Activated CD8-positive, alpha-beta T cell treated with anti-CD3 and anti-CD28 coated beads for 36 hours (primary cell): ENCODE measurements around the gene C6orf132. TPM values are rescaled to one million over a fixed set of nuclear protein-coding genes. Genes with fewer than 3 reads are reported as not detected.

Source experiments
- ATAC-seq: fragments of 200-7000 bp; cut with Tn5 transposase; one replicate; pipeline ENCODE4 v1.10.0; 2021; ENCODE audit warnings: mild to moderate bottlenecking, moderate library complexity
- CTCF ChIA-PET: fragments of 350-600 bp; sonication (Branson Sonifier 250); formaldehyde crosslinking; loops from one replicate; lab custom pipeline; 2021; ENCODE audit warnings: antibody characterized with exemption; lab: Charles Lee
- POLR2A ChIA-PET: fragments of 350-600 bp; sonication (Branson Sonifier 250); formaldehyde crosslinking; loops from one replicate; lab custom pipeline; 2021; ENCODE audit warnings: antibody characterized with exemption; lab: Charles Lee
- DNase-seq: peaks from one replicate; pipeline ENCODE4 v3.0.0-alpha.2; 2020
- H3K27ac Mint-ChIP-seq: one replicate; pipeline ENCODE4 v1.8.0; 2021; ENCODE audit warnings: mild to moderate bottlenecking, mixed read lengths
- H3K27me3 Mint-ChIP-seq: one replicate; pipeline ENCODE4 v1.8.0; 2021; ENCODE audit warnings: mixed read lengths
- H3K36me3 Mint-ChIP-seq: one replicate; pipeline ENCODE4 v1.8.0; 2021; ENCODE audit warnings: low read depth, mixed read lengths
- H3K4me1 Mint-ChIP-seq: one replicate; pipeline ENCODE4 v1.8.0; 2021; ENCODE audit warnings: low read depth, mixed read lengths
- H3K4me3 Mint-ChIP-seq: one replicate; pipeline ENCODE4 v1.8.0; 2021; ENCODE audit warnings: mild to moderate bottlenecking, moderate library complexity, mixed read lengths
- H3K9me3 Mint-ChIP-seq: one replicate; pipeline ENCODE4 v1.8.0; 2021; ENCODE audit warnings: mixed read lengths
- intact Hi-C: fragments of 100-400 bp; cut with micrococcal nuclease; formaldehyde crosslinking; loops from one replicate; pipeline ENCODE4 v1.10.0; 2022
- total RNA-seq, 2 experiments: library from RNA; stranded (reverse); gene quantifications; one replicate each; pipeline ENCODE4 v1.2.3, GENCODE V29; 2021
- TF ChIP-seq, protein P1 (sequence below): fragments of 200-600 bp; IDR thresholded peaks from one replicate; pipeline ENCODE4 v1.8.0; 2022; ENCODE audit warnings: antibody characterized with exemption, mild to moderate bottlenecking

Gene C6orf132
- total RNA-seq, 2 experiments from 2014 or later = 0.13 to 0.18 TPM

- Mint-ChIP-seq H3K4me1 (peaks cover 5% of the 10 kb centered on the region), H3K9me3 (no peaks in the 10 kb centered on the region), H3K36me3 (no peaks in the 10 kb centered on the region), H3K27ac (no peak overlapping the region), H3K27me3 (peaks cover 4% of the 10 kb centered on the region), H3K4me3 (peak overlapping the region; percentile 5)
- intact Hi-C loops = no loop called here
- ChIA-PET POLR2A (no interaction called here), CTCF (interaction anchor here (0.9 to 1.5 kb wide), 4 partner anchors 13 to 284 kb away, joined by 3 read pairs; no protein-coding TSS in a partner anchor)
- TF ChIP-seq, protein P1, sequence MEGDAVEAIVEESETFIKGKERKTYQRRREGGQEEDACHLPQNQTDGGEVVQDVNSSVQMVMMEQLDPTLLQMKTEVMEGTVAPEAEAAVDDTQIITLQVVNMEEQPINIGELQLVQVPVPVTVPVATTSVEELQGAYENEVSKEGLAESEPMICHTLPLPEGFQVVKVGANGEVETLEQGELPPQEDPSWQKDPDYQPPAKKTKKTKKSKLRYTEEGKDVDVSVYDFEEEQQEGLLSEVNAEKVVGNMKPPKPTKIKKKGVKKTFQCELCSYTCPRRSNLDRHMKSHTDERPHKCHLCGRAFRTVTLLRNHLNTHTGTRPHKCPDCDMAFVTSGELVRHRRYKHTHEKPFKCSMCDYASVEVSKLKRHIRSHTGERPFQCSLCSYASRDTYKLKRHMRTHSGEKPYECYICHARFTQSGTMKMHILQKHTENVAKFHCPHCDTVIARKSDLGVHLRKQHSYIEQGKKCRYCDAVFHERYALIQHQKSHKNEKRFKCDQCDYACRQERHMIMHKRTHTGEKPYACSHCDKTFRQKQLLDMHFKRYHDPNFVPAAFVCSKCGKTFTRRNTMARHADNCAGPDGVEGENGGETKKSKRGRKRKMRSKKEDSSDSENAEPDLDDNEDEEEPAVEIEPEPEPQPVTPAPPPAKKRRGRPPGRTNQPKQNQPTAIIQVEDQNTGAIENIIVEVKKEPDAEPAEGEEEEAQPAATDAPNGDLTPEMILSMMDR = no peak
- DNase-seq (peak; percentile 38), ATAC-seq (peak; percentile 60)
These were observed 35.3 kb upstream of the C6orf132 start for GRCh38 chr6:42177514-42178364.

DNA sequence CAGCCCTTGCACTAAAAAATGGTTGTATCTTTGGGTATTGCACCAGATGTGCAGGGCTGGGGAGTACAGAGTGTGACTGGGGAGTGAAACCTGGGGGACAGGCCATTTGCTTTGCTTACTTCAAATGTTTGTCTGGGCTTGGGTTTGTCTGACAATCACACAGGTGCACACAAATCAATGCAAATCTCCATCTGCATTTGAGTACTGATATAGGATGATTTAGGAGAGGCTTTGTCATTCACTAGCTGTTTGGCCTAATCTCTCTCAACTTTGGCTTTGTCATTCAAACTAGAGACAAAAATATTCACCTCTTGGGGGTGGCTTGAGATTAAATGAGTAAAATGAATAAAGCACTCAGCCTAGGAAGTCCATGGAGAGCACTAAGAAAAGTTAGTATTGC, 34.6 kb upstream of the C6orf132 start:
- no peak overlapping the region for H3K27ac Mint-ChIP-seq
- ChIA-PET CTCF (interaction anchor here (0.9 to 1.9 kb wide), 3 partner anchors 112 to 370 kb away, joined by 3 to 5 read pairs (median 3); no protein-coding TSS in a partner anchor), POLR2A (no interaction called here)
- no peak overlapping the region for H3K4me3 Mint-ChIP-seq
- no peak for DNase-seq
- H3K36me3 Mint-ChIP-seq = no peaks in the 10 kb centered on the region
- peaks cover 4% of the 10 kb centered on the region for H3K27me3 Mint-ChIP-seq
- TF ChIP-seq, protein P1 = no peak
- ATAC-seq = no peak
- H3K4me1 Mint-ChIP-seq = peaks cover 5% of the 10 kb centered on the region
- intact Hi-C loops = no loop called here
- no peaks in the 10 kb centered on the region for H3K9me3 Mint-ChIP-seq

DNA sequence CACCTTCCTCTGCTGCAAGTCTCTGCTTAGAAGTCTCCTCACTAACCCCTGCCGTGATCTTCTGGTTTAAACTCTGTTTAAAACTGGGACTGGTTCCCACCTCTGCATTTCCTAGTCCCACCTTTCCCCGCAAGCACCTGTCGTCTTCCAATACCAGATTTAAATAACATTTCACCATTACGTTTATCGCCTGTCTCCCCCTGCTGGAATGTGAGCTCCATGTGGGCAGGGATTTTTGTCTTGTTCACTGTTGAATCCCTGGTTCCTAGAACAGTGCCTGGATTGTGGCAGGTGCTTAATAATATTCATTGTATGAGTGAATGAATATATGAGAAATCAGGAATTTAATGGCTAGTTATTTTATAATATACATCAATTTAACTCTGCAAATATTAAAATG, 33.4 kb upstream of the C6orf132 start:
- TF ChIP-seq, protein P1 = peak; percentile 16
- no peak overlapping the region for H3K4me3 Mint-ChIP-seq
- CTCF ChIA-PET = interaction anchor here (0.8 to 1.9 kb wide), 4 partner anchors 21 to 372 kb away, joined by 3 to 5 read pairs (median 4); no protein-coding TSS in a partner anchor
- peaks cover 5% of the 10 kb centered on the region for H3K4me1 Mint-ChIP-seq
- H3K27ac Mint-ChIP-seq = no peak overlapping the region
- POLR2A ChIA-PET = no interaction called here
- DNase-seq = peak; percentile 15
- H3K27me3 Mint-ChIP-seq = peaks cover 4% of the 10 kb centered on the region
- no peaks in the 10 kb centered on the region for H3K9me3 Mint-ChIP-seq
- intact Hi-C loops = no loop called here
- no peak for ATAC-seq
- H3K36me3 Mint-ChIP-seq = no peaks in the 10 kb centered on the region

DNA sequence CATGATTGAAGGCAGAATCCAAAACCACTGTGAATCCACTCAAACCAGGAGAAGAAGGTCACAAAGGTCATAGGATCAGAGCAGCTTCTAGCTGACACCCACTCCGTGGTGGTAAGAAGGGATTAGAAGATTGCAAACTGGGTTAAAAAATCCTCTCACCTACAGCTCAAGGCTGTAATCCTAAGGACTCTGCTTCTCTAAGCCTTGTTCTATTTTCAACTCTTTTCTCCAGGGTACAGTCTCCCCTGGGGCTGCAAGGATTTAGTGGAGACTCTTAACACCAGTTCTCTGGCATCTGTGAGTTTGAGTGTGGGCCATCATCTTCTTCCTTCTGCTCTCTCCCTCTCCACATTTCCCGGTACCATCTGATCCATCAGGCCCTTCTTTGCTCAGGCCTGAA, 30.7 kb upstream of the C6orf132 start, which contains the start of gene GUCA1A:
GUCA1A (plus strand) TSS at position 264 of the 400 bp plus-strand sequence. CDS start 250 bp downstream, outside the sequence.
- intact Hi-C loops = no loop called here
- TF ChIP-seq, protein P1 = no peak
- Mint-ChIP-seq H3K9me3 (no peaks in the 10 kb centered on the region), H3K4me1 (no peaks in the 10 kb centered on the region), H3K27ac (no peak within 1 kb of the TSS), H3K27me3 (no peaks in the 10 kb centered on the region), H3K36me3 (no peaks in the 10 kb centered on the region), H3K4me3 (no peak within 1 kb of the TSS)
- ChIA-PET CTCF (interaction anchor here (1.6 kb wide), 1 partner anchor 45 kb away, joined by 3 read pairs; no protein-coding TSS in a partner anchor), POLR2A (no interaction called here)
- ATAC-seq (no peak), DNase-seq (no peak)
